Measurements from ENCODE around the gene ABHD16B. TPM values are rescaled to one million over a fixed set of nuclear protein-coding genes. Genes with fewer than 3 reads are reported as not detected.

The ABHD16B gene
- total and polyA plus RNA-seq, 2 of the 13 experiments (the other 11 are each of a cell fraction or from before 2014, with no cell fraction given): not detected

DNA sequence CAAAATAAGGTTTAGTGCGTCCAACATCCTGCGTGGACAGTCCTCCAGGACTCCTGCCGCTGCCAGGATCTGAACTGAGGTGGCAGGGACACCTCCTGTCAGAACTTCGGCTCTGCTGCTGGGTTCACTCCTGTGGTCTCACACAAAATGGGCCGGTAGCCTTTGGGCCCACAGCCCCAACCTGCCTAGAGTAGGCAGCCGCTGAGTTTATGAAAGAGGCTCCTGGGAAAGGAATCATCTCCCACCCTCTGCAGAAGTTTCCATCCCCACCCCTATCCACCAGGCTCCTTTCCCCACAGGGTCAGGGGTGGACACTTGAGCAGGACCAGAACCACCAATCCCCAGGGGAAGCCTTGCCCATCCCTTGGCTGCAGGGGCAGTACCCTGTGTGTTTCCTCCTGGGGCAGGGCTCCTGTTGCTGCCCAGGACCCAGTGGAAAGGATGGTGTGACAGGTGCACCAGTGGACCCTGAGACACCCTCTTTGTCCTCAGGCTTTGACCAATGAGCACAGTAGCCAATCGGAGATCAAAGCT is 2.1 kb upstream of the ABHD16B start (continued):
- TF ChIP-seq, protein P1, sequence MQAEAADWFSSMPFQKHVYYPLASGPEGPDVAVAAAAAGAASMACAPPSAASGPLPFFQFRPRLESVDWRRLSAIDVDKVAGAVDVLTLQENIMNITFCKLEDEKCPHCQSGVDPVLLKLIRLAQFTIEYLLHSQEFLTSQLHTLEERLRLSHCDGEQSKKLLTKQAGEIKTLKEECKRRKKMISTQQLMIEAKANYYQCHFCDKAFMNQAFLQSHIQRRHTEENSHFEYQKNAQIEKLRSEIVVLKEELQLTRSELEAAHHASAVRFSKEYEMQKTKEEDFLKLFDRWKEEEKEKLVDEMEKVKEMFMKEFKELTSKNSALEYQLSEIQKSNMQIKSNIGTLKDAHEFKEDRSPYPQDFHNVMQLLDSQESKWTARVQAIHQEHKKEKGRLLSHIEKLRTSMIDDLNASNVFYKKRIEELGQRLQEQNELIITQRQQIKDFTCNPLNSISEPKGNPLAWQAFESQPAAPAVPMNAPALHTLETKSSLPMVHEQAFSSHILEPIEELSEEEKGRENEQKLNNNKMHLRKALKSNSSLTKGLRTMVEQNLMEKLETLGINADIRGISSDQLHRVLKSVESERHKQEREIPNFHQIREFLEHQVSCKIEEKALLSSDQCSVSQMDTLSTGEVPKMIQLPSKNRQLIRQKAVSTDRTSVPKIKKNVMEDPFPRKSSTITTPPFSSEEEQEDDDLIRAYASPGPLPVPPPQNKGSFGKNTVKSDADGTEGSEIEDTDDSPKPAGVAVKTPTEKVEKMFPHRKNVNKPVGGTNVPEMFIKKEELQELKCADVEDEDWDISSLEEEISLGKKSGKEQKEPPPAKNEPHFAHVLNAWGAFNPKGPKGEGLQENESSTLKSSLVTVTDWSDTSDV (CRISPR knock-in tag; IDR thresholded peaks at IDR 0.05): 0 out of 2 replicates have a peak, but pooled peaks have one; percentile 51
- TF ChIP-seq ZNF83 (CRISPR knock-in tag; IDR thresholded peaks at IDR 0.05; ENCODE audit: borderline replicate concordance) (no peak), ZC3H4 (CRISPR knock-in tag; IDR thresholded peaks at IDR 0.05; ENCODE audit: borderline replicate concordance) (peak; percentile 57; the same call in 1 of the 2 replicates)
- TF ChIP-seq, protein P2, sequence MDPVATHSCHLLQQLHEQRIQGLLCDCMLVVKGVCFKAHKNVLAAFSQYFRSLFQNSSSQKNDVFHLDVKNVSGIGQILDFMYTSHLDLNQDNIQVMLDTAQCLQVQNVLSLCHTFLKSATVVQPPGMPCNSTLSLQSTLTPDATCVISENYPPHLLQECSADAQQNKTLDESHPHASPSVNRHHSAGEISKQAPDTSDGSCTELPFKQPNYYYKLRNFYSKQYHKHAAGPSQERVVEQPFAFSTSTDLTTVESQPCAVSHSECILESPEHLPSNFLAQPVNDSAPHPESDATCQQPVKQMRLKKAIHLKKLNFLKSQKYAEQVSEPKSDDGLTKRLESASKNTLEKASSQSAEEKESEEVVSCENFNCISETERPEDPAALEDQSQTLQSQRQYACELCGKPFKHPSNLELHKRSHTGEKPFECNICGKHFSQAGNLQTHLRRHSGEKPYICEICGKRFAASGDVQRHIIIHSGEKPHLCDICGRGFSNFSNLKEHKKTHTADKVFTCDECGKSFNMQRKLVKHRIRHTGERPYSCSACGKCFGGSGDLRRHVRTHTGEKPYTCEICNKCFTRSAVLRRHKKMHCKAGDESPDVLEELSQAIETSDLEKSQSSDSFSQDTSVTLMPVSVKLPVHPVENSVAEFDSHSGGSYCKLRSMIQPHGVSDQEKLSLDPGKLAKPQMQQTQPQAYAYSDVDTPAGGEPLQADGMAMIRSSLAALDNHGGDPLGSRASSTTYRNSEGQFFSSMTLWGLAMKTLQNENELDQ (CRISPR knock-in tag; IDR thresholded peaks at IDR 0.05; ENCODE audit: borderline replicate concordance): peak; percentile 67; the same call in 1 of the 2 replicates

DNA sequence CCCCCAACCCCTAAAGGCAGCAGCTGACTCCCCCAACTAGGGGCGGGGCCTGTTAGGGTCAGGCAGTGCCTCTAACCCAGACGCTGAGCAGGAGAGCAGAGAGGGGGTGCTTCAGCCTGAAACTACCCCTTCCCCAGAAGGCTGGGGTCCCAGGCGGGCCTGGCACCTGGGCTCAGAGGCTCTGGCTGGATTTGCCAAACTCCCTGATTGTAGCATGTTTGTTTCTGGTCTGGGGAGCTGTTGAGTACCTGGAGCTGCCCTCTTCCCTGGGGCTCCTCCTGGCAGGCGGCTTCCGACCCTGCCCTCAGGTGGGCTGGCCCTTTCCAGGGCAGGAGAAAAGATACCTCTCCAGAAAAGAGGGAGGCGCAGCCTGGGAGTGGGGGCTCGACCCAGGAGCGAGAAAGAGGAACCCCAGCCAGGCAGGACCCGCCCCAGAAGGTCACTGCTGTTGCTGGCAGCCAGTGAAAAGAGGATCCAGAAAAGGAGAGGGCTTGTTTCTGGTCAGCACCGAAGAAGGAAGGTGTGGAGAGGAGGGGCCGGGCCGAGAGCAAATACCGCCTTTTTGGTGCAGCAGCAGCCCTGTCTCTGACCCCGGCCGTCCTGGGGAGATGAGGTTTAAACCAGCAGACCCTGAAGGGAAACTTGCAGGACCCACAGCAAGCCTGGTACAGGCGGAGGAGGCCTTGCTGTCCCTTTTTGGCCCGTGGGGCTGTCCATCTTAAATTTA is 810 bp upstream of the ABHD16B start:
- H3K4me3 ChIP-seq (replicated peaks in 1 of 3; ENCODE audit: insufficient read depth in 1 of 3, low read depth in 2 of 3, low read length in 3 of 3): no peak overlapping the region
- BruUV-seq (replicated peaks): no TSS peak
- H3K79me2 ChIP-seq (ENCODE audit: insufficient read depth, low read length): peaks cover 5% of the 10 kb centered on the region
- peaks cover 0 to 2% of the 10 kb centered on the region in 2 experiments; a peak in 1 of 5 replicates for H3K36me3 ChIP-seq (replicated peaks in 1 of 2; ENCODE audit: control insufficient read depth in 1 of 2, insufficient read depth in 2 of 2, low read length in 2 of 2)
- H2AFZ ChIP-seq (ENCODE audit: low read length): no peak overlapping the region
- H3K27me3 ChIP-seq (ENCODE audit: control insufficient read depth in 1 of 2, insufficient read depth in 2 of 2, low read length in 2 of 2): peaks cover 3 to 8% of the 10 kb centered on the region in 2 experiments; a peak in 4 of 5 replicates
- DNase-seq (ENCODE audit: low spot score) (no peak), FAIRE-seq (no peak), ATAC-seq (no peak)
- in situ Hi-C loops (cut with HindIII; ENCODE audit: extremely low pct_ligation_motif_present, low pct_unique_long_range_greater_than_20kb): no loop called here
- no peaks in the 10 kb centered on the region for H3K9me3 ChIP-seq (ENCODE audit: low read length)
- intact Hi-C loops (cut with micrococcal nuclease; ENCODE audit: unreplicated experiment): loop anchor here (10.0 kb wide), 1 partner anchor 116 kb away; no protein-coding TSS in a partner anchor
- no peaks in the 10 kb centered on the region for H4K20me1 ChIP-seq (ENCODE audit: insufficient read depth, low read length)
- 88% methylated on average over 17 of the region's 17 CpGs for WGBS (ENCODE audit: low lambda C conversion rate)
- H3K4me1 ChIP-seq (ENCODE audit: insufficient read depth, low read length): peaks cover 55% of the 10 kb centered on the region
- ChIA-PET POLR2A (interaction anchor here (1.3 kb wide), 1 partner anchor 13 kb away, joined by 5 read pairs; no protein-coding TSS in a partner anchor), CTCF (ENCODE audit: low intra/inter-chr PET ratio, low total read pairs) (no interaction called here)
- H3K9ac ChIP-seq (ENCODE audit: insufficient read depth, low read depth, low read length): no peak overlapping the region
- no peak overlapping the region for H3K4me2 ChIP-seq (ENCODE audit: low read depth, low read length)
- no peak overlapping the region for H3K27ac ChIP-seq (ENCODE audit: extremely low read length, insufficient read depth, low read length)
- TF ChIP-seq, protein P3, sequence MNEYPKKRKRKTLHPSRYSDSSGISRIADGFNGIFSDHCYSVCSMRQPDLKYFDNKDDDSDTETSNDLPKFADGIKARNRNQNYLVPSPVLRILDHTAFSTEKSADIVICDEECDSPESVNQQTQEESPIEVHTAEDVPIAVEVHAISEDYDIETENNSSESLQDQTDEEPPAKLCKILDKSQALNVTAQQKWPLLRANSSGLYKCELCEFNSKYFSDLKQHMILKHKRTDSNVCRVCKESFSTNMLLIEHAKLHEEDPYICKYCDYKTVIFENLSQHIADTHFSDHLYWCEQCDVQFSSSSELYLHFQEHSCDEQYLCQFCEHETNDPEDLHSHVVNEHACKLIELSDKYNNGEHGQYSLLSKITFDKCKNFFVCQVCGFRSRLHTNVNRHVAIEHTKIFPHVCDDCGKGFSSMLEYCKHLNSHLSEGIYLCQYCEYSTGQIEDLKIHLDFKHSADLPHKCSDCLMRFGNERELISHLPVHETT (CRISPR knock-in tag; conservative IDR thresholded peaks at IDR 0.05): no peak
- TF ChIP-seq, protein P4, sequence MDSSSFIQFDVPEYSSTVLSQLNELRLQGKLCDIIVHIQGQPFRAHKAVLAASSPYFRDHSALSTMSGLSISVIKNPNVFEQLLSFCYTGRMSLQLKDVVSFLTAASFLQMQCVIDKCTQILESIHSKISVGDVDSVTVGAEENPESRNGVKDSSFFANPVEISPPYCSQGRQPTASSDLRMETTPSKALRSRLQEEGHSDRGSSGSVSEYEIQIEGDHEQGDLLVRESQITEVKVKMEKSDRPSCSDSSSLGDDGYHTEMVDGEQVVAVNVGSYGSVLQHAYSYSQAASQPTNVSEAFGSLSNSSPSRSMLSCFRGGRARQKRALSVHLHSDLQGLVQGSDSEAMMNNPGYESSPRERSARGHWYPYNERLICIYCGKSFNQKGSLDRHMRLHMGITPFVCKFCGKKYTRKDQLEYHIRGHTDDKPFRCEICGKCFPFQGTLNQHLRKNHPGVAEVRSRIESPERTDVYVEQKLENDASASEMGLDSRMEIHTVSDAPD (CRISPR knock-in tag; IDR thresholded peaks at IDR 0.05): no peak
- TF ChIP-seq ZSCAN12 (CRISPR knock-in tag; IDR thresholded peaks at IDR 0.05) (no peak; the same call in 1 of the 2 replicates), KLF6 (CRISPR knock-in tag; IDR thresholded peaks at IDR 0.05) (no peak), RBFOX2 (IDR thresholded peaks at IDR 0.05; ENCODE audit: low read depth, low read length) (peak; percentile 38; the same call in 1 of the 2 replicates), FOXA1 (IDR thresholded peaks at IDR 0.05) (no peak), FOXA1 (CRISPR knock-in tag; IDR thresholded peaks at IDR 0.05) (no peak), AKAP8 (CRISPR knock-in tag; IDR thresholded peaks at IDR 0.05) (0 out of 2 replicates have a peak, but pooled peaks have one; percentile 33), TAF1 (CRISPR knock-in tag; IDR thresholded peaks at IDR 0.05) (peak; percentile 3; the same call in 1 of the 2 replicates)

All from HepG2 (cell line).